ENCODE measurements around the gene SDK2. TPM values are rescaled to one million over a fixed set of nuclear protein-coding genes. Genes with fewer than 3 reads are reported as not detected.

Gene SDK2
- total and polyA plus RNA-seq, 9 of the 15 experiments (the other 6 are each of a cell fraction or from before 2014, with no cell fraction given): 0.04 TPM; not detected in 8

DNA sequence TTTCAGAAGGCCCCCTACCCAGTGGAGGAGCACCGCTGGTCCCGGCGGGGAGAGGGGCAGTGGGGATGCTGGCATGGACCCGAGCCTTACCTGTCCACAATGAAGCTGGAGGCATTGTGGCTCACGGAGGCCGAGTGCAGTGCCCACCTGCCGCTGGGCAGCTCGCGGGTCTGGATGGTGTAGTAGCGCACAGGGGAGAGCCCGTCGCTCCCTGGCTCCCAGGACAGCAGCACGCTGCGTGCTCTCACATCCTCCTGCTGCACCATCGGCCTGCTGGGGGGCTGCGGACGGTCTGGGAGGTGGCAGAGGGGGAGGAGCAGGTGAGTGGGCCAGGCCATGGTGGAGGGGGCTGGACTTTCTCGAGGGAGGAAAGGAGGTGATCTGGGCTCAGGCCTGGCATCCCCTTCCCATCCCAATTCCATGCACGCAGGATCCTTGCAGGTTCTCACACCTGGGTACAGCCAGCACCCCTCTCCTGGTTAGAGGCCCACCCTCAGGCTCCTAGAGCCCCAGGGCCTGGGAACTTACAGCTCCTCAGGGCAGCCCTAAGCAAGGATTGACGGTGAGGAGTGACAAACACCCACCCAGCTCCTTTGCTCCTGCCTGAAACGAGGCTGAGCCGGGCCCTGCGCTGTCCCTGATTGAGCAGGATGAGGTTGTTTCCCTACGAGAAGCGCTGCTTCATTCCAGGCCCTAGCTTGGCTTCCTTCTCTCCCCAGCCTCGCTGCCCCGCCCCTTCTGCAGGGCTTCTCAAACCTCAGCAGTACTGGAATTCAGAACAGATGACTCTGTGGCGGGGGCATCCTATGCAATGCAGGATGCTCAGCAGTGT, 256.3 kb downstream of the SDK2 start:
- Histone ChIP-seq H3K4me1 (replicated peaks in 1 of 2; ENCODE audit: control insufficient read depth in 2 of 2, insufficient read depth in 2 of 2, low read length in 2 of 2) (no peaks in the 10 kb centered on the region), H3K79me2 (ENCODE audit: control insufficient read depth, insufficient read depth, low read length) (no peaks in the 10 kb centered on the region), H3K27me3 (ENCODE audit: control insufficient read depth in 2 of 2, insufficient read depth in 2 of 2, low read length in 2 of 2) (peaks cover 48 to 78% of the 10 kb centered on the region in 2 experiments; a peak in 4 of 5 replicates), H3K36me3 (ENCODE audit: control insufficient read depth, insufficient read depth, low read length) (no peaks in the 10 kb centered on the region), H2AFZ (ENCODE audit: low read depth, low read length) (no peak overlapping the region), H3K27ac (ENCODE audit: extremely low read depth, low read depth, low read length) (no peak overlapping the region), H3K9ac (ENCODE audit: insufficient read depth in 1 of 2, low read depth in 2 of 2, low read length in 2 of 2) (no peak overlapping the region; a peak in 1 of 4 replicates), H3K4me2 (ENCODE audit: insufficient read depth, low read length) (no peak overlapping the region), H3K9me1 (ENCODE audit: control insufficient read depth, insufficient read depth, low read length) (no peaks in the 10 kb centered on the region), H3K4me3 (no peak overlapping the region), H3K9me3 (replicated peaks; ENCODE audit: control insufficient read depth, insufficient read depth, low read depth, low read length) (no peaks in the 10 kb centered on the region), H4K20me1 (replicated peaks; ENCODE audit: control insufficient read depth, insufficient read depth, low read length) (no peaks in the 10 kb centered on the region)
- POLR2A ChIA-PET: interaction anchor here (0.6 to 1.2 kb wide), 3 partner anchors 8 to 18 kb away, joined by 3 to 4 read pairs (median 3); no protein-coding TSS in a partner anchor
- WGBS (ENCODE audit: insufficient coverage, low coverage, missing lambda C conversion rate): 3% methylated on average over 27 of the region's 28 CpGs
- no TSS peak for BruUV-seq (replicated peaks)
- FAIRE-seq (no peak), DNase-seq (ENCODE audit: extremely low read depth in 1 of 4, low spot score in 3 of 4) (no peak), ATAC-seq (no peak)
- TF ChIP-seq HNRNPH1 (optimal IDR thresholded peaks at IDR 0.05; ENCODE audit: low read depth, low read length) (no peak), TAF7 (tag; IDR thresholded peaks at IDR 0.05) (no peak), MYC (IDR thresholded peaks at IDR 0.05; ENCODE audit: low read depth, low read length) (no peak), MYC (CRISPR knock-in tag; IDR thresholded peaks at IDR 0.05; ENCODE audit: borderline replicate concordance, low read depth) (no peak), POLR2AphosphoS5 (IDR thresholded peaks at IDR 0.05; ENCODE audit: control insufficient read depth, insufficient read depth, low read depth, low read length) (no peak), SUPT5H (IDR thresholded peaks at IDR 0.05) (no peak), CBX3 (IDR thresholded peaks at IDR 0.05; ENCODE audit: borderline replicate concordance in 1 of 2, low read length in 2 of 2) (no peak), ZNF778 (CRISPR knock-in tag; IDR thresholded peaks at IDR 0.05) (no peak), CTBP1 (IDR thresholded peaks at IDR 0.05; ENCODE audit: borderline replicate concordance) (no peak), ZZZ3 (IDR thresholded peaks at IDR 0.05) (no peak), PTTG1 (tag; IDR thresholded peaks at IDR 0.05; ENCODE audit: low read depth) (no peak), ETV5 (CRISPR knock-in tag; IDR thresholded peaks at IDR 0.05; ENCODE audit: low read depth) (no peak), ZSCAN32 (CRISPR knock-in tag; IDR thresholded peaks at IDR 0.05) (no peak), ATF7 (IDR thresholded peaks at IDR 0.05) (no peak), TEAD2 (tag; IDR thresholded peaks at IDR 0.05) (no peak), ARHGAP35 (IDR thresholded peaks at IDR 0.05; ENCODE audit: partially characterized antibody) (no peak), DPF2 (IDR thresholded peaks at IDR 0.05) (no peak)
- TF ChIP-seq, protein P1, sequence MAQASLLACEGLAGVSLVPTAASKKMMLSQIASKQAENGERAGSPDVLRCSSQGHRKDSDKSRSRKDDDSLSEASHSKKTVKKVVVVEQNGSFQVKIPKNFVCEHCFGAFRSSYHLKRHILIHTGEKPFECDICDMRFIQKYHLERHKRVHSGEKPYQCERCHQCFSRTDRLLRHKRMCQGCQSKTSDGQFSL (CRISPR knock-in tag; IDR thresholded peaks at IDR 0.05): no peak
- TF ChIP-seq, protein P1 (tag; IDR thresholded peaks at IDR 0.05): no peak
- TF ChIP-seq, protein P2, sequence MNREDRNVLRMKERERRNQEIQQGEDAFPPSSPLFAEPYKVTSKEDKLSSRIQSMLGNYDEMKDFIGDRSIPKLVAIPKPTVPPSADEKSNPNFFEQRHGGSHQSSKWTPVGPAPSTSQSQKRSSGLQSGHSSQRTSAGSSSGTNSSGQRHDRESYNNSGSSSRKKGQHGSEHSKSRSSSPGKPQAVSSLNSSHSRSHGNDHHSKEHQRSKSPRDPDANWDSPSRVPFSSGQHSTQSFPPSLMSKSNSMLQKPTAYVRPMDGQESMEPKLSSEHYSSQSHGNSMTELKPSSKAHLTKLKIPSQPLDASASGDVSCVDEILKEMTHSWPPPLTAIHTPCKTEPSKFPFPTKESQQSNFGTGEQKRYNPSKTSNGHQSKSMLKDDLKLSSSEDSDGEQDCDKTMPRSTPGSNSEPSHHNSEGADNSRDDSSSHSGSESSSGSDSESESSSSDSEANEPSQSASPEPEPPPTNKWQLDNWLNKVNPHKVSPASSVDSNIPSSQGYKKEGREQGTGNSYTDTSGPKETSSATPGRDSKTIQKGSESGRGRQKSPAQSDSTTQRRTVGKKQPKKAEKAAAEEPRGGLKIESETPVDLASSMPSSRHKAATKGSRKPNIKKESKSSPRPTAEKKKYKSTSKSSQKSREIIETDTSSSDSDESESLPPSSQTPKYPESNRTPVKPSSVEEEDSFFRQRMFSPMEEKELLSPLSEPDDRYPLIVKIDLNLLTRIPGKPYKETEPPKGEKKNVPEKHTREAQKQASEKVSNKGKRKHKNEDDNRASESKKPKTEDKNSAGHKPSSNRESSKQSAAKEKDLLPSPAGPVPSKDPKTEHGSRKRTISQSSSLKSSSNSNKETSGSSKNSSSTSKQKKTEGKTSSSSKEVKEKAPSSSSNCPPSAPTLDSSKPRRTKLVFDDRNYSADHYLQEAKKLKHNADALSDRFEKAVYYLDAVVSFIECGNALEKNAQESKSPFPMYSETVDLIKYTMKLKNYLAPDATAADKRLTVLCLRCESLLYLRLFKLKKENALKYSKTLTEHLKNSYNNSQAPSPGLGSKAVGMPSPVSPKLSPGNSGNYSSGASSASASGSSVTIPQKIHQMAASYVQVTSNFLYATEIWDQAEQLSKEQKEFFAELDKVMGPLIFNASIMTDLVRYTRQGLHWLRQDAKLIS (CRISPR knock-in tag; IDR thresholded peaks at IDR 0.05): no peak
- intact Hi-C loops (cut with micrococcal nuclease) (no loop called here), in situ Hi-C loops (cut with MboI) (no loop called here)
- CTCF ChIA-PET (ENCODE audit: low intra/inter-chr PET ratio): no interaction called here

Data from K562 (cell line).